Activated T-cell treated with anti-CD3 and anti-CD28 coated beads for 48 hours (primary cell): ENCODE data around the gene KDSR.
"Not testable (repeated sequence)": the region's sequence is repeated elsewhere in the genome, so short reads cannot be mapped to it uniquely, and the experiment has no call there.

Experiments
- DNase-seq: peaks from one replicate; pipeline ENCODE4 v3.0.0-alpha.2; 2020; ENCODE audit warnings: low read depth

KDSR gene

GRCh38 chr18:63366213-63367052 is 573 bp downstream of the KDSR start:
- peak; percentile 67 for DNase-seq

DNA sequence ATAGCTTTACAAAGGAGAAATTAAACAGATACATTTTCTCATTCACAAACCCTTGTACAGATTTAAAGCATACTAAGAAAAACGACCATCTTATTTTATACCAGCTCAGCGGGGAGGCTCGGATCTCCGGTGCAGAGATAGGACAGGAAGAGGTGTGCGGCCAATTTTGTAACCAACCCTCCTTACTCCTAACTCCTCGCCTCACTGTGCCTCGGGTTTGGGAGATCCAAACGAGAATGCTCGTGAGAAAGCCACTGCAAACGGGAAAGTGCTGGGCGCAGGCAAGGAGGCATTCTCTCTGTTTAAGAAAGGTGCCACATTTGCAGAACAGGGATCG is 1.2 kb downstream of the KDSR start:
- DNase-seq: peak; percentile 1

- no peak for DNase-seq
These were observed 3.1 kb downstream of the KDSR start for GRCh38 chr18:63363951-63364350.

GRCh38 chr18:63363420-63363819 is 3.6 kb downstream of the KDSR start:
- not testable (repeated sequence) for DNase-seq

- no peak for DNase-seq
These were observed 10.6 kb downstream of the KDSR start for GRCh38 chr18:63356272-63356896.

- DNase-seq: no peak
These were observed 16.8 kb downstream of the KDSR start for GRCh38 chr18:63350230-63350629.

DNA sequence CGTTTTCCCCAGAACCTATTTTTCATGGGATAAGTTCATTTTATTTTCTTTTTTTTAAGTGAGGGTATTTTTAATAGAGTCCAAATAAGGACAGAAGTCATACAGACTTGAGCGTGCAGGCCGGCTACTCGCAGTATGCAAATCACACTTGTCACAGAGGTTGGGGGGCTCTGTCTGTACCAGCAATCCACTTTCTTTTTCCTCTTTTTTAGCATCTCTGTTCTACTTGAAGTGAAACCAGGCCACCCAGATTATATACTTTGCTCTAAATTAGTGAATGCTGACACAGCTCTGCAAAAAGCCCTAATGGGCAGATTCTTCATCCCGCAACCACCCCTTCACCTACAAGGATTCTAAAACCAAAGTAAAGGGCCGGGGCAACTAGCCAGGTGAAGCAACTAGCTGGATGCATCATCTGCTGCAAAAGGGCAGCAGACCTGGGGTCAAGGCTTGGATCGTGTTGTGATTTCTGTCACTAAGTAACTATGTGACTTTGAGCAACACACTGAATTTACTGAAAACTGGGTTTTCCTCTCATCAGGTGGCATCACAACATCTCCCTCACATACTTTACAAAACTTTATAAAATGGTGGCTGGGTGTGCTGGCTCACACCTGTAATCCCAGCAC is 18.4 kb downstream of the KDSR start:
- no peak for DNase-seq

DNA sequence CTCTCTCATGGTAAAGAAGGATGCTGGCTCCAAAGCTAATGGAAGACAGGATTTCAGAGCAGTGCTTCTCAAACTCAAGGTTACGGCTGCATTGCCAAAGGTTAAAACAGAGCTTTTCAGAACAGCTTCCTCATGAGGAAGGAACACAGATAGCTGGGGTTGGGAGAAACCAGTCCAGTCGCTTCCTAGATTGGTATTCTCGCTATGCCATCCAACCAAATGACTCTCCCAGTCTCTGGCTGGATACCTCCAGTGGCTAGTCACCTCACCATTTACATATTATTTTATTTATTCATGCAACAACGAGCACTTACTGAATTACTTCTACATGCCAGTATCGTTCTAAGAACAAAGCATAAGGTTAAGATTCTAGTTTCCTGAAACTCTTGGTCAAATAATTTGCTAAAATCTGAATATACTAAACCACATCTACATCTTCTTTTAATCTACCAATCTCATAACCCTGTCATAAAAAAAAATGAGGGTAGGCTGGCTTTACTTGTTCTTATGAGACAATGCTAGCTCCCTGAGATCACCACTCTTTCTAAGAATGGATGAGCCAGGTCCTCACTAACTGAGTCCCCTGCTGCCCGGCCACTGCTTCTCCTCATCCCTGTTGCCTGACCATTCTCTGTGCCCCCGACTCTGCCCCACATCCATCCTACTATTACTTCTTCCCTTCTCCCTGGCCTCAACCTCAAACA is 20.4 kb downstream of the KDSR start:
- no peak for DNase-seq

- no peak for DNase-seq
These were observed 21.0 kb downstream of the KDSR start for GRCh38 chr18:63346031-63346430.

- no peak for DNase-seq
These were observed 22.1 kb downstream of the KDSR start for GRCh38 chr18:63344918-63345317.

DNA sequence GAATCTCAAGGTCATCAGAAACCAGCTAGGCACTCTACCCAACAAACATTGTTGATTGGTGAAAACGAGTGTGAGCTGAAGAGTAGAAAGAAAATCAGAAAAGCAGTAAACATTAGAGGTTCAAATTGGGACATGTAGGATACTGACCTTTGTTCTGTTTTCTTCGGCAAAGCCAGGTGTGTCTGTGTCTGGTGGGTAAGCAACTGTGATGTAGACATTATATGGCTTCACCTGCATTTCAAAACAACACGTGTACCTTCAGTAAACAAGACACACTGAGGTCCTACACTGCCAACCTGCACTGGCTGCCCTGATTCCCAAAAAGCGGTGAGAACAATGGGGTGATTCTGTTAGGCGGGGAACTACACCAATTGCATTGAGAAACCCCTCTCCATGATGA is 22.7 kb downstream of the KDSR start:
- no peak for DNase-seq

DNA sequence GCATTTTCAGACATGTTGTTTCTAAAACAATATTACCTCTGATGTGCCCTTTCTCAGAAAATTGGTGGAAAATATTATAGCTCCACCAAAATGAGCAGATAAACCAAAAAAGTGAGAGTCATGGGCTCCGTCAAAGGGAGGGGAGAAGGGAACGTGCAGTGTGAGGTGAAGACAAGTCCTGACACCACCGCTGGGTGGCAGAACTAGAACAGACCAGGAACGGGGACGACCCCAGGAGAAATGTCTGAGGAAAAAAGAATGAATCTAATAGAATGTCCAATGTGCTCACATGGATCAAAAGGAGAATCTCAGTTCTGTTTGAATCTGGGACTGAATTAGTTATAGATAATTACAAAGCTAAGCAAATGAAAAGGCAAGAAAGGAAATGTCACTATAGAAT is 24.8 kb downstream of the KDSR start:
- no peak for DNase-seq

GRCh38 chr18:63339920-63340484 is 27.0 kb downstream of the KDSR start:
- no peak for DNase-seq

- DNase-seq: no peak
These were observed 30.5 kb downstream of the KDSR start for GRCh38 chr18:63336366-63337099.

- DNase-seq: no peak
These were observed 35.9 kb downstream of the KDSR start for GRCh38 chr18:63331105-63331504.

DNA sequence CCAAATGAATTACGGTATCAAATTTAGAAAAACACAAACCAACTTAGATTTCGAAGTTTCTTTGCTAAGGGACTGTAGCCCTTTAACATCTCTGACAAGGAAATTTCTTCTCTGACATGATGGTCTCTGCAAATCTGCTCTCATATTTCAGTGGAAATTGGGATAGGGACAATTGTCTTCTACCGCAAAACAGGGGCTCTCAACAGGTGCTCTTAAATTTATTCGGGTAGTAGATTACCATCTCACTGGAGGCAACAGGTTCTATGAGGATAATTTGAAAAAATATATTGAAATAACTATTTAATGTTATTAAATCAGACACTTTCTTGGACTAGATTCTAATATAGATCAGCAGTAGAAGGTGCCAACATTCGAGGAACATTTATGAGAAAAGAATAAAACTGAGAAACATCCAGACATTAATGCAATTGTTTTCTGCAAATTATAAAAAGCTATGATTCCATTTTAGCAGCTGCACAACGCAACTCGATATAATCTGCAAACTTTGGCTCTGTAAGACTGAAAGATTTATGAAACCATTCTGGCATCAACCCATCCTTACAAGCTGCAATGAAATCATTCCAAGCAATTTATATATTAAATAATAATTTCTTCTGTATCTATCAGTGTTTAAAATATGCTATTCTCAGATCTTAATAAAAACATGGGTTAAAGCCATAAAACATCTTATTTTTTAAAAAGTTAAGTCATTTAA is 37.4 kb downstream of the KDSR start:
- no peak for DNase-seq

GRCh38 chr18:63326011-63326410 is 41.0 kb downstream of the KDSR start:
- DNase-seq: no peak

- no peak for DNase-seq
These were observed 41.8 kb downstream of the KDSR start for GRCh38 chr18:63325086-63325686.

DNA sequence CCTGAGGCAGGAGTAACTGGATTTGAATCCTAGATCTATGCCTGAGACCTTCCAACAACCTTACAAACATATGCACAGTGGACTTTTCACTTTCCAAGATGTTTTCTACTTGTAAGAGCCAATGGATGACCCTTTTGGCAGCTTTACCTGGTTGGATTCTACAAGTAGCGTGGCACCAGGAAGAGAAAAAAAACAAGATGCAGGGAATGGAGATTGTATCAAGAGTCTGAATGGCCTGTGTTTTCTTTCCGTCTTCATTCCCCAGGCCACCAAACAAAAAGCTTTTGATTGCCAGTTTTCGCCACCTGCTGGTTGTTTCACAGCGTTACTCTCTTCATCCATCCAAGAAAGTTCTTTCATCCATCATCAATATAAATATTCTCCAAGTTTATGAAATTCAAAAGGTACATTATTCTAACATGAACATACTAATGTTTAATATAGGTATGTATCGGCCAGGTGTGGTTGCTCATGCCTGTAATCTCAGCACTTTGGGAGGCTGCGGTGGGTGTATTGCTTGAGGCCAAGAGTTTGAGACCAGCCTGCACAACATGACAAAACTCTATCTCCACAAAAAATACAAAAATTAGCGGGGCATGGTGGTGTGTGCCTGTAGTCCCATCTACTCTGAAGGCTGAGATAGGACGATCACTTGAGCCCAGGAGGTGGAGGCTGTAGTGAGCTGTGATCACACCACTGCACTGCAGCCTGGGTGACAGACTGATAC is 43.9 kb downstream of the KDSR start:
- no peak for DNase-seq

DNA sequence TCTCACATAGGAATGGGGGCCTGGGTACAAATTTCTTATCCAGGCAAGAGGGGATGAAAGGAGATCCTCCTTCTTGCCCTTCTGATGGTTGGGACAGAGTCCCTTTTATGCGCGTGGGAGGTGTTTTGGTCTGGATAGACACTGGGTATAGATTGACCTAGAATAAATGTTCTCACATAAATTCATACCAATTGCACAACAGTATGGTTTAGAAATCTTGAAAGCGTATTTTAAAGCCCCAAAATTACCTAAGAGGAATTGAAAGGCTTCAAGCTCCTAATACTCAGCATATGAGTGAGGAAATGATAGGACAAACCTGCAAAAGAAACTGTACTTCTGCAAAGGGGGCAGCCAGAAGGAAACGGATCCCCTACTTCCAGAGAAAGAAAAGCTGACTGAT is 44.8 kb downstream of the KDSR start:
- no peak for DNase-seq
